Measurements from ENCODE around the gene LEAP2. TPM values are rescaled to one million over a fixed set of nuclear protein-coding genes. Genes with fewer than 3 reads are reported as not detected.

Gene LEAP2
- total and polyA plus RNA-seq, 2 donors (not counting 1 experiment from before 2014, with no cell fraction given): 2.2 to 5.4 TPM

DNA sequence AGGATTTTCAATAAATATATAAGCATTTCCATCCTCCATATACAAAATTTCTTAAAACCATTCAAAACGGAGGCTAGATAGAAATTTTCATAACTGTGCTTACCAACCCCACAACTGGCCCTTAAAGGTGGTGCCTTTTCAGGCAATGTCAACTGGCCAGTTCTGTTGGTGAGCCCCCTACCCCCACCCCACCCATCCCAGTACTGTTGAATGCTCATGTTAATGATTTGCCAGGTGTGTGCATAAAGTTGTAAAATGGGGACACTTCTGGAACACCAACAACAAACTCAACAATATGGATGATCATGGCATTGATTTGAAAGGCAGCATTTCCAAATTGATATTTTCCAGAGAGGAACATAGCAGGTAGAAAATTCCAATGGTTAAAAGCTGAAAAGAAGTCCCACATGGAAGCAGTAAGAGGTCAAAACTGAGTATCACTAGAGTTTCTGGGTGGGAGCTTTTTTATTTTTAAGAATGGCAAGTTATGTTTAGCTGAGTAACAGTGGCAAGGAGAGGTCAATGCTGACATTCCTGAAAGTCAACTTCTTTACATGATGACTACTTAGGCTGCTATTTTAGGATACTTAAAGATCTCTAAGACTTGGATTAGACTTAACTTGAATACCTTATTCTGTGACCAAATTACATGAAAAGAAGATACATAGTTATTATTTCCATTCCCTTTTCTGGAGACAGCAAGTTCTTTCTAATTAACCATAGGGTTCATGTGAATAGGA lies 2.7 kb downstream of the LEAP2 start:
- no peak overlapping the region for H2AFZ ChIP-seq (ENCODE audit: insufficient read depth, low read depth, low read length, poor library complexity, severe bottlenecking)
- H3K9ac ChIP-seq (ENCODE audit: low read length): no peak overlapping the region
- no peaks in the 10 kb centered on the region for H3K9me3 ChIP-seq (ENCODE audit: control extremely low read depth in 1 of 3, control insufficient read depth in 2 of 3, insufficient read depth in 1 of 3, low read length in 2 of 3)
- Mint-ChIP-seq H3K27ac (no peak overlapping the region), H3K9me3 (ENCODE audit: insufficient read depth) (no peaks in the 10 kb centered on the region), H3K27me3 (no peaks in the 10 kb centered on the region), H3K4me3 (no peak overlapping the region), H3K4me1 (no peaks in the 10 kb centered on the region)
- ChIA-PET POLR2A (interaction anchor here (1.3 kb wide), 1 partner anchor 9 kb away, joined by 3 read pairs; the partner anchor contains the start of genes GDF9 and UQCRQ), CTCF (interaction anchor here (1.5 kb wide), 1 partner anchor 9 kb away, joined by 5 read pairs; no protein-coding TSS in a partner anchor)
- H3K27me3 ChIP-seq (replicated peaks in 1 of 4; ENCODE audit: control extremely low read depth in 1 of 4, control insufficient read depth in 3 of 4, insufficient read depth in 4 of 4, low read length in 3 of 4): no peaks in the 10 kb centered on the region
- no peak overlapping the region for H3K4me3 ChIP-seq (ENCODE audit: control extremely low read depth in 1 of 5, extremely low read depth in 1 of 5, insufficient read depth in 1 of 5, low read depth in 2 of 5, low read length in 4 of 5)
- ATAC-seq (ENCODE audit: low read depth): no peak
- H4K20me1 ChIP-seq (ENCODE audit: control insufficient read depth, insufficient read depth, low read length, poor library complexity, severe bottlenecking): no peaks in the 10 kb centered on the region
- no peaks in the 10 kb centered on the region for H3K79me2 ChIP-seq (ENCODE audit: control insufficient read depth, insufficient read depth, low read length)
- TF ChIP-seq, protein P1, sequence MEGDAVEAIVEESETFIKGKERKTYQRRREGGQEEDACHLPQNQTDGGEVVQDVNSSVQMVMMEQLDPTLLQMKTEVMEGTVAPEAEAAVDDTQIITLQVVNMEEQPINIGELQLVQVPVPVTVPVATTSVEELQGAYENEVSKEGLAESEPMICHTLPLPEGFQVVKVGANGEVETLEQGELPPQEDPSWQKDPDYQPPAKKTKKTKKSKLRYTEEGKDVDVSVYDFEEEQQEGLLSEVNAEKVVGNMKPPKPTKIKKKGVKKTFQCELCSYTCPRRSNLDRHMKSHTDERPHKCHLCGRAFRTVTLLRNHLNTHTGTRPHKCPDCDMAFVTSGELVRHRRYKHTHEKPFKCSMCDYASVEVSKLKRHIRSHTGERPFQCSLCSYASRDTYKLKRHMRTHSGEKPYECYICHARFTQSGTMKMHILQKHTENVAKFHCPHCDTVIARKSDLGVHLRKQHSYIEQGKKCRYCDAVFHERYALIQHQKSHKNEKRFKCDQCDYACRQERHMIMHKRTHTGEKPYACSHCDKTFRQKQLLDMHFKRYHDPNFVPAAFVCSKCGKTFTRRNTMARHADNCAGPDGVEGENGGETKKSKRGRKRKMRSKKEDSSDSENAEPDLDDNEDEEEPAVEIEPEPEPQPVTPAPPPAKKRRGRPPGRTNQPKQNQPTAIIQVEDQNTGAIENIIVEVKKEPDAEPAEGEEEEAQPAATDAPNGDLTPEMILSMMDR (IDR thresholded peaks at IDR 0.05): no peak
- TF ChIP-seq EZH2 (IDR thresholded peaks at IDR 0.05; ENCODE audit: borderline replicate concordance, insufficient read depth, low read depth, low read length, poor library complexity, severe bottlenecking): no peak
- intact Hi-C loops (cut with micrococcal nuclease): no loop called here
- H3K36me3 ChIP-seq (replicated peaks in 1 of 2; ENCODE audit: control extremely low read depth in 1 of 2, control insufficient read depth in 1 of 2, extremely low read depth in 1 of 2, insufficient read depth in 2 of 2, low read length in 1 of 2): peaks cover 7 to 42% of the 10 kb centered on the region in 2 experiments
- no peaks in the 10 kb centered on the region for H3K4me1 ChIP-seq (ENCODE audit: control insufficient read depth in 2 of 2, insufficient read depth in 2 of 2, low read length in 2 of 2)
- 100% methylated on average over 1 of the region's 1 CpG for WGBS (ENCODE audit: insufficient coverage)
- DNase-seq: no peak
- H3K27ac ChIP-seq (ENCODE audit: low read length in 2 of 2): no peak overlapping the region
- no peak overlapping the region for H3K4me2 ChIP-seq (replicated peaks; ENCODE audit: low read depth, low read length, poor library complexity, severe bottlenecking)

DNA sequence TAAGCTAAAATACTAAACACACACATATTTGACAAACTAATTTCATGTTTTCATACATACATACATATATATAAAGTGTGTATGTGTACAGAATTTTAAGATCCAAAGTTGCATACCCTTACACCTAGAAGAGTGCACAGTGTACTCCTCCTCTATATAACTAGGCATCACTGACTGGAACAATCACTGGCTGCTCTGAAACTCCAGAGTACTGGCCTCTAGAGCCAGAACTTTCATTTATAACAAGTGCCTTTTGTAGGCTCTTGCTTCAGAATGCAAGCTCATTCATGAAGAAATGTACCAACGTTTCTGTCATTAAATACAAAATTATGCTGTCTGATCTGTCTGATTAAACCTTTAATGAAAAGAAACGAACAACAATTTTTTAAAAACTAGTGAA lies 4.0 kb downstream of the LEAP2 start:
- H3K4me1 ChIP-seq (ENCODE audit: control insufficient read depth in 2 of 2, insufficient read depth in 2 of 2, low read length in 2 of 2): no peaks in the 10 kb centered on the region
- H3K27ac ChIP-seq (ENCODE audit: low read length in 2 of 2): no peak overlapping the region
- no peaks in the 10 kb centered on the region for H3K79me2 ChIP-seq (ENCODE audit: control insufficient read depth, insufficient read depth, low read length)
- TF ChIP-seq, protein P1 (IDR thresholded peaks at IDR 0.05): no peak
- no peak for TF ChIP-seq EZH2 (IDR thresholded peaks at IDR 0.05; ENCODE audit: borderline replicate concordance, insufficient read depth, low read depth, low read length, poor library complexity, severe bottlenecking)
- CTCF ChIA-PET: interaction anchor here (1.5 kb wide), 1 partner anchor 10 kb away, joined by 5 read pairs; no protein-coding TSS in a partner anchor
- intact Hi-C loops (cut with micrococcal nuclease): no loop called here
- H3K9ac ChIP-seq (ENCODE audit: low read length): no peak overlapping the region
- POLR2A ChIA-PET: interaction anchor here (1.3 kb wide), 1 partner anchor 11 kb away, joined by 3 read pairs; the partner anchor contains the start of genes GDF9 and UQCRQ
- ATAC-seq (ENCODE audit: low read depth): no peak
- H3K4me3 Mint-ChIP-seq: no peak overlapping the region
- no peaks in the 10 kb centered on the region for H4K20me1 ChIP-seq (ENCODE audit: control insufficient read depth, insufficient read depth, low read length, poor library complexity, severe bottlenecking)
- no peak overlapping the region for H3K27ac Mint-ChIP-seq
- H3K9me3 ChIP-seq (ENCODE audit: control extremely low read depth in 1 of 3, control insufficient read depth in 2 of 3, insufficient read depth in 1 of 3, low read length in 2 of 3): no peaks in the 10 kb centered on the region
- H3K4me1 Mint-ChIP-seq: no peaks in the 10 kb centered on the region
- no peak for DNase-seq
- H3K4me3 ChIP-seq (ENCODE audit: control extremely low read depth in 1 of 5, extremely low read depth in 1 of 5, insufficient read depth in 1 of 5, low read depth in 2 of 5, low read length in 4 of 5): no peak overlapping the region
- WGBS (ENCODE audit: insufficient coverage): no CpG with 5 or more reads among the region's 2 CpGs
- no peaks in the 10 kb centered on the region for H3K27me3 Mint-ChIP-seq
- no peaks in the 10 kb centered on the region for H3K27me3 ChIP-seq (replicated peaks in 1 of 4; ENCODE audit: control extremely low read depth in 1 of 4, control insufficient read depth in 3 of 4, insufficient read depth in 4 of 4, low read length in 3 of 4)
- no peak overlapping the region for H2AFZ ChIP-seq (ENCODE audit: insufficient read depth, low read depth, low read length, poor library complexity, severe bottlenecking)
- no peak overlapping the region for H3K4me2 ChIP-seq (replicated peaks; ENCODE audit: low read depth, low read length, poor library complexity, severe bottlenecking)
- no peaks in the 10 kb centered on the region for H3K9me3 Mint-ChIP-seq (ENCODE audit: insufficient read depth)
- H3K36me3 ChIP-seq (replicated peaks in 1 of 2; ENCODE audit: control extremely low read depth in 1 of 2, control insufficient read depth in 1 of 2, extremely low read depth in 1 of 2, insufficient read depth in 2 of 2, low read length in 1 of 2): peaks cover 11 to 55% of the 10 kb centered on the region in 2 experiments
